ENCODE measurements around the gene SPG21. TPM values are rescaled to one million over a fixed set of nuclear protein-coding genes. Genes with fewer than 3 reads are reported as not detected.

Gene SPG21
- 40.3 to 62.9 TPM (median 58.0 TPM) in 3 replicates for polyA plus RNA-seq
- 15.2 TPM for polyA plus RNA-seq (2011; ENCODE audit: low read depth)
- 61.0 and 79.3 TPM in 2 replicates for polyA plus RNA-seq (2011; cell fraction: cytosol; rRNA removed)
- 34.3 and 35.6 TPM in 2 replicates for polyA plus RNA-seq (2011; cell fraction: nucleus; rRNA removed)
- polyA plus RNA-seq (2012; ENCODE audit: low replicate concordance): 49.8 and 63.9 TPM in 2 replicates
- polyA minus RNA-seq: 35.1 to 53.4 TPM (median 47.2 TPM) in 3 replicates
- polyA minus RNA-seq (2011; cell fraction: cytosol; rRNA and poly(A)+ RNA removed): 36.6 TPM
- 13.1 and 18.4 TPM in 2 replicates for polyA minus RNA-seq (2011; cell fraction: nucleus; rRNA and poly(A)+ RNA removed)

GRCh38 chr15:64989416-64990167 lies at the start of gene SPG21:
SPG21 (minus strand) TSS chr15:64989914; CDS start chr15:64983569, 6,345 bp downstream.
- peak within 1 kb of the TSS; percentile 87 for H3K27ac ChIP-seq (ENCODE audit: control insufficient read depth, insufficient read depth, low read length)
- no peaks in the 10 kb centered on the region for H4K20me1 ChIP-seq (ENCODE audit: control insufficient read depth, extremely low read depth, insufficient read depth, low read length)
- peaks cover 21% of the 10 kb centered on the region for H3K79me2 ChIP-seq (ENCODE audit: control insufficient read depth, insufficient read depth, low read length)
- peak within 1 kb of the TSS; percentile 98 for H3K9ac ChIP-seq (ENCODE audit: control insufficient read depth, extremely low read depth, insufficient read depth, low read length)
- H3K4me2 ChIP-seq (ENCODE audit: control insufficient read depth, extremely low read depth, insufficient read depth, low read depth, low read length): peak within 1 kb of the TSS; percentile 98
- peak within 1 kb of the TSS; percentile 98 for H2AFZ ChIP-seq (ENCODE audit: control insufficient read depth, low read length)
- no peaks in the 10 kb centered on the region for H3K9me1 ChIP-seq (ENCODE audit: control insufficient read depth, extremely low read depth, insufficient read depth, low read length)
- FAIRE-seq (no peak), DNase-seq (ENCODE audit: low read depth, low spot score) (peak; percentile 32)
- peaks cover 17% of the 10 kb centered on the region for H3K4me1 ChIP-seq (ENCODE audit: control insufficient read depth, extremely low read depth, insufficient read depth, low read length)
- peaks cover 0 to 1% of the 10 kb centered on the region in 2 experiments for H3K36me3 ChIP-seq (ENCODE audit: control insufficient read depth in 2 of 2, extremely low read depth in 1 of 2, insufficient read depth in 2 of 2, low read length in 2 of 2)
- dilution Hi-C loops (cut with MboI; ENCODE audit: extremely low pct_ligation_motif_present, low sequenced_read_pairs): no loop called here
- H3K9me3 ChIP-seq (ENCODE audit: control insufficient read depth, low read depth, low read length): no peaks in the 10 kb centered on the region
- no peak for TF ChIP-seq CTCF (optimal IDR thresholded peaks at IDR 0.05 in 1 of 3, IDR thresholded peaks at IDR 0.05 in 1 of 3, conservative IDR thresholded peaks at IDR 0.05 in 1 of 3; ENCODE audit: extremely low read depth in 1 of 3, insufficient read depth in 2 of 3, low read length in 3 of 3)
- no peak for TF ChIP-seq EZH2 (IDR thresholded peaks at IDR 0.05; ENCODE audit: low read length)
- no peaks in the 10 kb centered on the region for H3K27me3 ChIP-seq (ENCODE audit: control insufficient read depth, extremely low read depth, insufficient read depth, low read length)
- H3K4me3 ChIP-seq (ENCODE audit: control insufficient read depth in 2 of 3, extremely low read depth in 1 of 3, insufficient read depth in 2 of 3, low read depth in 1 of 3, low read length in 3 of 3): peak within 1 kb of the TSS; percentile 92 to 97 (median 94)

GRCh38 chr15:65038836-65039235 lies 49.1 kb upstream of the SPG21 start:
- Histone ChIP-seq H3K9me3 (ENCODE audit: control insufficient read depth, low read depth, low read length) (no peaks in the 10 kb centered on the region), H3K4me2 (ENCODE audit: control insufficient read depth, extremely low read depth, insufficient read depth, low read depth, low read length) (no peak overlapping the region), H3K27ac (ENCODE audit: control insufficient read depth, insufficient read depth, low read length) (no peak overlapping the region), H3K36me3 (ENCODE audit: control insufficient read depth in 2 of 2, extremely low read depth in 1 of 2, insufficient read depth in 2 of 2, low read length in 2 of 2) (no peaks in the 10 kb centered on the region), H3K4me3 (ENCODE audit: control insufficient read depth in 2 of 3, extremely low read depth in 1 of 3, insufficient read depth in 2 of 3, low read depth in 1 of 3, low read length in 3 of 3) (no peak overlapping the region), H3K27me3 (ENCODE audit: control insufficient read depth, extremely low read depth, insufficient read depth, low read length) (no peaks in the 10 kb centered on the region), H2AFZ (ENCODE audit: control insufficient read depth, low read length) (no peak overlapping the region), H3K4me1 (ENCODE audit: control insufficient read depth, extremely low read depth, insufficient read depth, low read length) (peaks cover 7% of the 10 kb centered on the region), H4K20me1 (ENCODE audit: control insufficient read depth, extremely low read depth, insufficient read depth, low read length) (no peaks in the 10 kb centered on the region), H3K9me1 (ENCODE audit: control insufficient read depth, extremely low read depth, insufficient read depth, low read length) (no peaks in the 10 kb centered on the region), H3K79me2 (ENCODE audit: control insufficient read depth, insufficient read depth, low read length) (no peaks in the 10 kb centered on the region), H3K9ac (ENCODE audit: control insufficient read depth, extremely low read depth, insufficient read depth, low read length) (no peak overlapping the region)
- TF ChIP-seq CTCF (optimal IDR thresholded peaks at IDR 0.05 in 1 of 3, IDR thresholded peaks at IDR 0.05 in 1 of 3, conservative IDR thresholded peaks at IDR 0.05 in 1 of 3; ENCODE audit: extremely low read depth in 1 of 3, insufficient read depth in 2 of 3, low read length in 3 of 3) (no peak), EZH2 (IDR thresholded peaks at IDR 0.05; ENCODE audit: low read length) (no peak)
- DNase-seq (ENCODE audit: low read depth, low spot score) (no peak), FAIRE-seq (no peak)
- dilution Hi-C loops (cut with MboI; ENCODE audit: extremely low pct_ligation_motif_present, low sequenced_read_pairs): no loop called here
